ENCODE measurements around the gene SLC31A1. TPM values are rescaled to one million over a fixed set of nuclear protein-coding genes. Genes with fewer than 3 reads are reported as not detected.

The SLC31A1 gene
- 10 to 100 TPM; 22.9 to 45.0 (median 33.9) TPM for total RNA-seq

GRCh38 chr9:113221003-113221799, at the start of gene SLC31A1, which contains the start of gene FKBP15:
SLC31A1 (plus strand) TSS chr9:113221544; CDS start chr9:113256149, 34,605 bp downstream.
FKBP15 (minus strand) TSS chr9:113221277; CDS start chr9:113221243, 34 bp downstream.
- peak within 1 kb of the TSS; percentile 91 for H3K4me3 ChIP-seq (ENCODE audit: low read depth, poor library complexity, severe bottlenecking)
- WGBS, 2 donors = 0 to 1% methylated on average over 48 to 54 of the region's 65 CpGs
- TF ChIP-seq CTCF (IDR thresholded peaks at IDR 0.05) (no peak), POLR2A (IDR thresholded peaks at IDR 0.05) (no peak)
- DNase-seq (ENCODE audit: low spot score in 2 of 2) = peak; percentile 97 to 99
- intact Hi-C loops (cut with DNase I; ENCODE audit: low total_unique reads) = no loop called here

- 88 to 97% methylated on average over 3 of the region's 3 CpGs for WGBS, 2 donors
- no peak for TF ChIP-seq POLR2A (IDR thresholded peaks at IDR 0.05)
- TF ChIP-seq CTCF (IDR thresholded peaks at IDR 0.05) = no peak
- no peak for DNase-seq (ENCODE audit: low spot score in 2 of 2)
- no peak overlapping the region for H3K4me3 ChIP-seq (ENCODE audit: low read depth, poor library complexity, severe bottlenecking)
- intact Hi-C loops (cut with DNase I; ENCODE audit: low total_unique reads) = no loop called here
Measured at GRCh38 chr9:113173341-113173740, 48.0 kb upstream of the SLC31A1 start.

- intact Hi-C loops (cut with DNase I; ENCODE audit: low total_unique reads) = no loop called here
- TF ChIP-seq POLR2A (IDR thresholded peaks at IDR 0.05) (no peak), CTCF (IDR thresholded peaks at IDR 0.05) (no peak)
- 97 to 99% methylated on average over 6 of the region's 6 CpGs for WGBS, 2 donors
- no peak for DNase-seq (ENCODE audit: low spot score in 2 of 2)
- no peak overlapping the region for H3K4me3 ChIP-seq (ENCODE audit: low read depth, poor library complexity, severe bottlenecking)
Measured at GRCh38 chr9:113176803-113177202, 44.5 kb upstream of the SLC31A1 start.

- TF ChIP-seq POLR2A (IDR thresholded peaks at IDR 0.05) = no peak
- no peak for TF ChIP-seq CTCF (IDR thresholded peaks at IDR 0.05)
- DNase-seq (ENCODE audit: low spot score in 2 of 2) = no peak
- intact Hi-C loops (cut with DNase I; ENCODE audit: low total_unique reads) = no loop called here
- H3K4me3 ChIP-seq (ENCODE audit: low read depth, poor library complexity, severe bottlenecking) = no peak overlapping the region
- 95 to 96% methylated on average over 2 of the region's 2 CpGs for WGBS, 2 donors
Measured at GRCh38 chr9:113177251-113177650, 44.1 kb upstream of the SLC31A1 start.

- no peak overlapping the region for H3K4me3 ChIP-seq (ENCODE audit: low read depth, poor library complexity, severe bottlenecking)
- no peak for TF ChIP-seq CTCF (IDR thresholded peaks at IDR 0.05)
- TF ChIP-seq POLR2A (IDR thresholded peaks at IDR 0.05) = no peak
- intact Hi-C loops (cut with DNase I; ENCODE audit: low total_unique reads) = no loop called here
- WGBS, 2 donors = 89 to 96% methylated on average over 1 of the region's 1 CpG
- DNase-seq (ENCODE audit: low spot score in 2 of 2) = no peak
Measured at GRCh38 chr9:113178087-113178486, 43.3 kb upstream of the SLC31A1 start.

Measured in lower leg skin (tissue), 4 donors.